ENCODE measurements around the gene KLHDC7B. TPM values are rescaled to one million over a fixed set of nuclear protein-coding genes. Genes with fewer than 3 reads are reported as not detected.

Gene KLHDC7B
- total and polyA plus RNA-seq, 2 of the 13 experiments (the other 11 are each of a cell fraction or from before 2014, with no cell fraction given), result 0.11 TPM; not detected in 1

DNA sequence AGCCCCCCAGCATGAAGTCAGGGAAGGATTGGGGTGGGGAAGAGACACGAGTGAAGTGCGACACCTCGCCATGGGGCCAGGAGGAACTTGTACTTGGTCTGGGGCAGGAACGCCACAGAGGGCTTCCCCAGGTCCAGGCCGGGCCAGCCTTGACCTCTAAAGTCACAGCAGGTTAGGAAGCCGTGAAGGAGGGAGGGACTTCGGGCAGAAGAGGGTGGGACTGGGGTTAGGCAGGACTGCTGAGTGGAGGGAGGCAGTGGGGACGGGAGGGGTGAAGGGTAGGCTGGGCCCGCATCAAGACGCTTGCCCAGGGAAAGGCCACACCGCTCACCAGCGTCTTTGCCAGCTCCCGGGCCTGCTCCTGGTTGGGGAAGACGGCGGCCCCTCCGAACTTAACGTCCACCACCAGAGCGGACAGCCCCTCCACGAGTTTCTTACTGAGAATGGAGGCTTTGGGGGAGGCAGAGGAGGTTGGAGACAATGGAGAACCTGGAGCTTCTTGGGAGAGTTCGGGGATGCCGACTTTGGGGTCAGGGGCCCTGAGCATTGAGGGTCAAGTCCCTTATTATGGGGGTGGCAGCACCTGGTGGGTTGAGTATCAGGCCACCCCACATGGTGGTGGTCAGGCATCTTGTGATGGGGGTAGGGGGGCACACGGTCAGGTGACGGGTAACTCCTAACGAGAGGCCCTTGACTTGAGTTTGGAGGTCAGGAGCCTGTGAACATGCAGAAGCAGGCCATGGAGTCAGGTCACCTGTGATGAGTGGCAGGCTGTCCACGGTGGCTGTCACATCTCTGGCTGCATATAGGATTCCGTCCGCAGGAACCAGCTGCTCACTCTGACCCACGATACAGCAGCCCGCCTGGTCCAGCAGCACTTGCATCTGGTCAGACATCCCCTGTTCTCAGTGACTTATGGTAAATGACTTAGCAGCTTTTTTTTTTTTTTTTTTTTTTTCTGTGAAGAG lies 18.6 kb upstream of the KLHDC7B start (continued):
- TF ChIP-seq YEATS4 (CRISPR knock-in tag; IDR thresholded peaks at IDR 0.05; ENCODE audit: borderline replicate concordance), result no peak
- TF ChIP-seq ZNF652 (CRISPR knock-in tag; IDR thresholded peaks at IDR 0.05; ENCODE audit: borderline replicate concordance, low read depth), result no peak
- TF ChIP-seq POLR2AphosphoS2 (IDR thresholded peaks at IDR 0.05; ENCODE audit: low read depth, low read length), result no peak
- 0 out of 2 replicates have a peak, but pooled peaks have one; percentile 18 for TF ChIP-seq ZGPAT (CRISPR knock-in tag; IDR thresholded peaks at IDR 0.05)
- no peak for TF ChIP-seq SKIL (CRISPR knock-in tag; IDR thresholded peaks at IDR 0.05; ENCODE audit: borderline replicate concordance)
- TF ChIP-seq, protein P1, sequence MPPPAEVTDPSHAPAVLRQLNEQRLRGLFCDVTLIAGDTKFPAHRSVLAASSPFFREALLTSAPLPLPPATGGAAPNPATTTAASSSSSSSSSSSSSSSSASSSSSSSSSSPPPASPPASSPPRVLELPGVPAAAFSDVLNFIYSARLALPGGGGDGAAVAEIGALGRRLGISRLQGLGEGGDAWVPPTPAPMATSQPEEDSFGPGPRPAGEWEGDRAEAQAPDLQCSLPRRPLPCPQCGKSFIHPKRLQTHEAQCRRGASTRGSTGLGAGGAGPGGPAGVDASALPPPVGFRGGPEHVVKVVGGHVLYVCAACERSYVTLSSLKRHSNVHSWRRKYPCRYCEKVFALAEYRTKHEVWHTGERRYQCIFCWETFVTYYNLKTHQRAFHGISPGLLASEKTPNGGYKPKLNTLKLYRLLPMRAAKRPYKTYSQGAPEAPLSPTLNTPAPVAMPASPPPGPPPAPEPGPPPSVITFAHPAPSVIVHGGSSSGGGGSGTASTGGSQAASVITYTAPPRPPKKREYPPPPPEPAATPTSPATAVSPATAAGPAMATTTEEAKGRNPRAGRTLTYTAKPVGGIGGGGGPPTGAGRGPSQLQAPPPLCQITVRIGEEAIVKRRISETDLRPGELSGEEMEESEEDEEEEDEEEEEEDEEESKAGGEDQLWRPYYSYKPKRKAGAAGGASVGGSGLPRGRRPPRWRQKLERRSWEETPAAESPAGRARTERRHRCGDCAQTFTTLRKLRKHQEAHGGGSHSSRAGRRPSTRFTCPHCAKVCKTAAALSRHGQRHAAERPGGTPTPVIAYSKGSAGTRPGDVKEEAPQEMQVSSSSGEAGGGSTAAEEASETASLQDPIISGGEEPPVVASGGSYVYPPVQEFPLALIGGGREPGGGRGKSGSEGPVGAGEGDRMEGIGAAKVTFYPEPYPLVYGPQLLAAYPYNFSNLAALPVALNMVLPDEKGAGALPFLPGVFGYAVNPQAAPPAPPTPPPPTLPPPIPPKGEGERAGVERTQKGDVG (CRISPR knock-in tag; IDR thresholded peaks at IDR 0.05; ENCODE audit: borderline replicate concordance), result no peak
- TF ChIP-seq NR2F2 (IDR thresholded peaks at IDR 0.05; ENCODE audit: borderline replicate concordance, low read depth), result peak; percentile 60; the same call in 1 of the 2 replicates
- peak; percentile 51; the same call in 1 of the 2 replicates for TF ChIP-seq THAP11 (CRISPR knock-in tag; IDR thresholded peaks at IDR 0.05)
- no peak for TF ChIP-seq MTA1 (CRISPR knock-in tag; IDR thresholded peaks at IDR 0.05; ENCODE audit: borderline replicate concordance)
- no peak for TF ChIP-seq ZNF576 (CRISPR knock-in tag; IDR thresholded peaks at IDR 0.05)
- TF ChIP-seq MLX (CRISPR knock-in tag; IDR thresholded peaks at IDR 0.05), result no peak
- TF ChIP-seq HOXD1 (CRISPR knock-in tag; IDR thresholded peaks at IDR 0.05), result no peak
- no peak for TF ChIP-seq HNRNPH1 (optimal IDR thresholded peaks at IDR 0.05; ENCODE audit: low read depth, low read length)
- no peak for TF ChIP-seq ZNF232 (CRISPR knock-in tag; IDR thresholded peaks at IDR 0.05; ENCODE audit: borderline replicate concordance)
- no peak; the same call in 1 of the 2 replicates for TF ChIP-seq TAF1 (CRISPR knock-in tag; IDR thresholded peaks at IDR 0.05)
- 0 out of 2 replicates have a peak, but pooled peaks have one; percentile 45 for TF ChIP-seq KDM4B (CRISPR knock-in tag; IDR thresholded peaks at IDR 0.05)
- TF ChIP-seq ZNF253 (CRISPR knock-in tag; IDR thresholded peaks at IDR 0.05; ENCODE audit: borderline replicate concordance), result no peak
- 0 out of 2 replicates have a peak, but pooled peaks have one; percentile 16 for TF ChIP-seq ZNF331 (CRISPR knock-in tag; IDR thresholded peaks at IDR 0.05)
- peak; percentile 70; the same call in 1 of the 2 replicates for TF ChIP-seq SPEN (CRISPR knock-in tag; IDR thresholded peaks at IDR 0.05; ENCODE audit: low read depth)
